ENCODE data around the gene EPHA3. TPM values are rescaled to one million over a fixed set of nuclear protein-coding genes. Genes with fewer than 3 reads are reported as not detected.

The EPHA3 gene
- total and polyA plus RNA-seq, 2 donors from 2014 or later: 0.19 to 6.5 TPM

- H3K4me1 ChIP-seq (ENCODE audit: control insufficient read depth in 2 of 3, insufficient read depth in 2 of 3, low read depth in 1 of 3, low read length in 3 of 3): no peaks in the 10 kb centered on the region
- TF ChIP-seq CTCF (IDR thresholded peaks at IDR 0.05; ENCODE audit: borderline replicate concordance, extremely low read depth, insufficient read depth): no peak
- intact Hi-C loops (cut with DNase I): no loop called here
- no peak overlapping the region for H3K27ac ChIP-seq (ENCODE audit: low read depth in 2 of 2, low read length in 2 of 2)
- no peaks in the 10 kb centered on the region for H3K9me3 ChIP-seq (ENCODE audit: control insufficient read depth in 2 of 3, insufficient read depth in 1 of 3, low read length in 3 of 3)
- no peak for FAIRE-seq
- no peaks in the 10 kb centered on the region for H3K36me3 ChIP-seq (ENCODE audit: control insufficient read depth in 2 of 3, insufficient read depth in 3 of 3, low read length in 3 of 3)
- no peaks in the 10 kb centered on the region for H3K27me3 ChIP-seq (ENCODE audit: control insufficient read depth, insufficient read depth, low read length)
- H3K4me3 ChIP-seq (ENCODE audit: low read length in 3 of 3): no peak overlapping the region
- DNase-seq: no peak
- H3K9ac ChIP-seq (ENCODE audit: low read length in 3 of 3): no peak overlapping the region
Measured at GRCh38 chr3:89353465-89353864, 246.0 kb downstream of the EPHA3 start.

- Histone ChIP-seq H3K36me3 (ENCODE audit: control insufficient read depth in 2 of 3, insufficient read depth in 3 of 3, low read length in 3 of 3) (no peaks in the 10 kb centered on the region), H3K4me1 (ENCODE audit: control insufficient read depth in 2 of 3, insufficient read depth in 2 of 3, low read depth in 1 of 3, low read length in 3 of 3) (no peaks in the 10 kb centered on the region), H3K4me3 (ENCODE audit: low read length in 3 of 3) (no peak overlapping the region), H3K9ac (ENCODE audit: low read length in 3 of 3) (no peak overlapping the region), H3K27me3 (ENCODE audit: control insufficient read depth, insufficient read depth, low read length) (no peaks in the 10 kb centered on the region), H3K27ac (ENCODE audit: low read depth in 2 of 2, low read length in 2 of 2) (no peak overlapping the region), H3K9me3 (ENCODE audit: control insufficient read depth in 2 of 3, insufficient read depth in 1 of 3, low read length in 3 of 3) (no peaks in the 10 kb centered on the region)
- FAIRE-seq (no peak), DNase-seq (no peak)
- no peak for TF ChIP-seq CTCF (IDR thresholded peaks at IDR 0.05; ENCODE audit: borderline replicate concordance, extremely low read depth, insufficient read depth)
- intact Hi-C loops (cut with DNase I): no loop called here
Measured at GRCh38 chr3:89358281-89358680, 250.9 kb downstream of the EPHA3 start.

- no peak for FAIRE-seq
- Histone ChIP-seq H3K27me3 (ENCODE audit: control insufficient read depth, insufficient read depth, low read length) (no peaks in the 10 kb centered on the region), H3K4me1 (ENCODE audit: control insufficient read depth in 2 of 3, insufficient read depth in 2 of 3, low read depth in 1 of 3, low read length in 3 of 3) (no peaks in the 10 kb centered on the region), H3K9ac (ENCODE audit: low read length in 3 of 3) (no peak overlapping the region), H3K27ac (ENCODE audit: low read depth in 2 of 2, low read length in 2 of 2) (no peak overlapping the region), H3K4me3 (ENCODE audit: low read length in 3 of 3) (no peak overlapping the region), H3K9me3 (ENCODE audit: control insufficient read depth in 2 of 3, insufficient read depth in 1 of 3, low read length in 3 of 3) (no peaks in the 10 kb centered on the region), H3K36me3 (ENCODE audit: control insufficient read depth in 2 of 3, insufficient read depth in 3 of 3, low read length in 3 of 3) (no peaks in the 10 kb centered on the region)
- no peak for TF ChIP-seq CTCF (IDR thresholded peaks at IDR 0.05; ENCODE audit: borderline replicate concordance, extremely low read depth, insufficient read depth)
- no peak for DNase-seq
- intact Hi-C loops (cut with DNase I): no loop called here
Measured at GRCh38 chr3:89360156-89360555, 252.7 kb downstream of the EPHA3 start.

- no peak for TF ChIP-seq CTCF (IDR thresholded peaks at IDR 0.05; ENCODE audit: borderline replicate concordance, extremely low read depth, insufficient read depth)
- FAIRE-seq (no peak), DNase-seq (no peak)
Measured at GRCh38 chr3:89362496-89362895, 255.1 kb downstream of the EPHA3 start.

More at GRCh38 chr3:89362496-89362895, 255.1 kb downstream of the EPHA3 start:
- Histone ChIP-seq H3K4me1 (ENCODE audit: control insufficient read depth in 2 of 3, insufficient read depth in 2 of 3, low read depth in 1 of 3, low read length in 3 of 3) (no peaks in the 10 kb centered on the region), H3K4me3 (ENCODE audit: low read length in 3 of 3) (no peak overlapping the region), H3K9me3 (ENCODE audit: control insufficient read depth in 2 of 3, insufficient read depth in 1 of 3, low read length in 3 of 3) (no peaks in the 10 kb centered on the region), H3K9ac (ENCODE audit: low read length in 3 of 3) (no peak overlapping the region), H3K27ac (ENCODE audit: low read depth in 2 of 2, low read length in 2 of 2) (no peak overlapping the region), H3K27me3 (ENCODE audit: control insufficient read depth, insufficient read depth, low read length) (no peaks in the 10 kb centered on the region), H3K36me3 (ENCODE audit: control insufficient read depth in 2 of 3, insufficient read depth in 3 of 3, low read length in 3 of 3) (no peaks in the 10 kb centered on the region)
- intact Hi-C loops (cut with DNase I): no loop called here

Measured in kidney (tissue), 14 donors.